ENCODE measurements around the gene ZNF234. TPM values are rescaled to one million over a fixed set of nuclear protein-coding genes. Genes with fewer than 3 reads are reported as not detected.

ZNF234 gene
- total and polyA plus RNA-seq, 2 of the 8 experiments (the other 6 are each of a cell fraction or from before 2014, with no cell fraction given) = 1.9 to 12.3 TPM

- H3K4me1 ChIP-seq (replicated peaks in 1 of 4; ENCODE audit: control insufficient read depth in 3 of 4, insufficient read depth in 4 of 4, low read length in 3 of 4) = no peaks in the 10 kb centered on the region
- peak within 1 kb of the TSS; percentile 99 for H2AFZ ChIP-seq (ENCODE audit: low read length)
- no peak within 1 kb of the TSS for H3K23ac ChIP-seq (ENCODE audit: insufficient read length)
- peaks cover 5% of the 10 kb centered on the region for H3K23me2 ChIP-seq (ENCODE audit: low read depth, low read length)
- H3K14ac ChIP-seq (ENCODE audit: insufficient read length) = no peak within 1 kb of the TSS
- DNase-seq (ENCODE audit: low read depth in 1 of 2, low spot score in 2 of 2) = peak; percentile 51 to 81
- no peak within 1 kb of the TSS for H2AK5ac ChIP-seq (ENCODE audit: low read depth, low read length)
- H3K18ac ChIP-seq (ENCODE audit: extremely low read depth, low read length) = peak within 1 kb of the TSS; percentile 49
- H3K9ac ChIP-seq (replicated peaks in 1 of 4; ENCODE audit: extremely low read depth in 1 of 4, low read depth in 3 of 4, low read length in 3 of 4) = peak within 1 kb of the TSS in 3 of 4 experiments; percentile 65 to 80 (median 66); a peak in 6 of 7 replicates
- H4K5ac ChIP-seq (ENCODE audit: insufficient read length, low read depth, low read length) = no peak within 1 kb of the TSS
- ChIA-PET POLR2A (ENCODE audit: partially characterized antibody) (interaction anchor here (0.7 to 3.1 kb wide), 4 partner anchors 11 to 71 kb away, joined by 3 to 21 read pairs (median 4); partner anchors contain the start of genes ZNF223, ZNF225 and ZNF226), CTCF (ENCODE audit: partially characterized antibody) (interaction anchor here (0.9 kb wide), 1 partner anchor 44 kb away, joined by 3 read pairs; no protein-coding TSS in a partner anchor)
- H2BK12ac ChIP-seq (ENCODE audit: low read depth, low read length) = no peak within 1 kb of the TSS
- H3K4me2 ChIP-seq (ENCODE audit: insufficient read depth in 1 of 2, low read depth in 2 of 2, low read length in 2 of 2) = peak within 1 kb of the TSS; percentile 51 to 88
- H4K91ac ChIP-seq (replicated peaks; ENCODE audit: insufficient read length, low read length) = no peak within 1 kb of the TSS
- H3K79me2 ChIP-seq (ENCODE audit: control insufficient read depth in 1 of 2, insufficient read depth in 2 of 2, low read length in 2 of 2) = peaks cover 0 to 10% of the 10 kb centered on the region in 2 experiments; a peak in 2 of 4 replicates
- H4K8ac ChIP-seq (ENCODE audit: extremely low read depth, insufficient read depth, low read length) = peak within 1 kb of the TSS; percentile 79
- H3K27ac ChIP-seq (ENCODE audit: low read depth, low read length) = no peak within 1 kb of the TSS
- H3K4ac ChIP-seq (replicated peaks; ENCODE audit: insufficient read length, low read depth, low read length) = no peak within 1 kb of the TSS
- 1% methylated on average over 50 of the region's 50 CpGs; no CpG with 5 or more reads in 1 of the 2 experiments for WGBS, 2 experiments (ENCODE audit: extremely low coverage in 1 of 2, insufficient coverage in 1 of 2, insufficient read length in 1 of 2, insufficient replicate concordance in 2 of 2, low coverage in 1 of 2, low lambda C conversion rate in 2 of 2, missing lambda C conversion rate in 1 of 2)
- peak within 1 kb of the TSS; percentile 45; the same call in 1 of the 2 replicates for H2BK5ac ChIP-seq (ENCODE audit: low read depth, low read length)
- no peak within 1 kb of the TSS for H2BK20ac ChIP-seq (ENCODE audit: low read length)
- H2BK15ac ChIP-seq (ENCODE audit: low read length) = no peak within 1 kb of the TSS
- no peaks in the 10 kb centered on the region for H3K27me3 ChIP-seq (replicated peaks in 1 of 4; ENCODE audit: control insufficient read depth in 3 of 4, extremely low read depth in 1 of 4, insufficient read depth in 3 of 4, low read length in 3 of 4)
- no peak within 1 kb of the TSS for H3K56ac ChIP-seq (replicated peaks; ENCODE audit: insufficient read length, low read depth, low read length)
- no peak within 1 kb of the TSS for H2BK120ac ChIP-seq (replicated peaks; ENCODE audit: low read depth, low read length)
- H3K79me1 ChIP-seq (ENCODE audit: low read depth, low read length) = peaks cover 2% of the 10 kb centered on the region; the same call in 1 of the 2 replicates
- peak within 1 kb of the TSS; percentile 90 to 97 (median 94) for H3K4me3 ChIP-seq (ENCODE audit: extremely low read depth in 1 of 4, insufficient read depth in 2 of 4, low read depth in 3 of 4, low read length in 4 of 4)
- no peaks in the 10 kb centered on the region for H3K9me3 ChIP-seq (ENCODE audit: insufficient read depth in 2 of 2, low read depth in 1 of 2, low read length in 1 of 2)
- peaks cover 0 to 5% (median 0%) of the 10 kb centered on the region in 4 experiments; a peak in 1 of 8 replicates for H3K36me3 ChIP-seq (ENCODE audit: control insufficient read depth in 2 of 4, insufficient read depth in 4 of 4, low read length in 3 of 4)
- no peaks in the 10 kb centered on the region for H4K20me1 ChIP-seq (replicated peaks in 1 of 2; ENCODE audit: control insufficient read depth in 1 of 2, insufficient read depth in 2 of 2, low read length in 2 of 2)
- peak; percentile 77 for FAIRE-seq
- TF ChIP-seq KDM4A (IDR thresholded peaks at IDR 0.05; ENCODE audit: low read depth, low read length, severe bottlenecking) (peak; percentile 81), BACH1 (IDR thresholded peaks at IDR 0.05; ENCODE audit: low read length) (0 out of 2 replicates have a peak, but pooled peaks have one; percentile 20), POLR2A (IDR thresholded peaks at IDR 0.05; ENCODE audit: control extremely low read depth in 1 of 2, low read depth in 2 of 2, low read length in 2 of 2) (peak in 1 of 2 experiments; percentile 66; a peak in 1 of 3 replicates), SP1 (IDR thresholded peaks at IDR 0.05; ENCODE audit: low read depth, low read length) (peak; percentile 28; the same call in 1 of the 2 replicates), TAF1 (IDR thresholded peaks at IDR 0.05; ENCODE audit: low read depth, low read length) (peak; percentile 66), ZNF274 (IDR thresholded peaks at IDR 0.05; ENCODE audit: borderline replicate concordance, extremely low read depth, low read length) (no peak), ATF3 (IDR thresholded peaks at IDR 0.05; ENCODE audit: insufficient read depth, low read depth, low read length) (peak; percentile 32; the same call in 1 of the 2 replicates), CREB1 (IDR thresholded peaks at IDR 0.05) (peak; percentile 77), YY1 (IDR thresholded peaks at IDR 0.05; ENCODE audit: low read depth, low read length) (0 out of 2 replicates have a peak, but pooled peaks have one; percentile 20), E2F6 (IDR thresholded peaks at IDR 0.05) (no peak), TEAD4 (IDR thresholded peaks at IDR 0.05; ENCODE audit: low read depth, low read length) (no peak)
Observed at GRCh38 chr19:44093931-44094765, 47.2 kb upstream of the ZNF234 start, which contains the start of gene ZNF224. ZNF224 (plus strand) TSS chr19:44094361; CDS start chr19:44097874, 3,513 bp downstream.
